HEK293 (cell line): ENCODE results near the gene TCIRG1.

Experiments used
- BCL11B ChIP-seq: fragments of 450-650 bp; formaldehyde crosslinking; IDR thresholded peaks from 2 replicates; pipeline ENCODE4 v1.5.1; 2016; ENCODE audit warnings: low read depth, missing biosample characterization, missing genetic modification characterization
- FEZF1 ChIP-seq: fragments of 450-650 bp; formaldehyde crosslinking; IDR thresholded peaks from 2 replicates; pipeline ENCODE4 v1.5.1; 2016; ENCODE audit warnings: missing biosample characterization, missing genetic modification characterization
- SCRT1 ChIP-seq: fragments of 450-650 bp; formaldehyde crosslinking; IDR thresholded peaks from 2 replicates; pipeline ENCODE4 v1.5.1; 2016; ENCODE audit warnings: missing biosample characterization, missing genetic modification characterization, borderline replicate concordance
- SETDB1 ChIP-seq: IDR thresholded peaks from one replicate; pipeline ENCODE4 v1.6.1; 2017; ENCODE audit warnings: mild to moderate bottlenecking, low read length, moderate library complexity, mixed read lengths; ENCODE audit not compliant: insufficient read length
- SP7 ChIP-seq: fragments of 450-650 bp; formaldehyde crosslinking; IDR thresholded peaks from 2 replicates; pipeline ENCODE4 v1.5.1; 2016; ENCODE audit warnings: missing biosample characterization, missing genetic modification characterization
- TRIM28 ChIP-seq: IDR thresholded peaks from 2 replicates; pipeline ENCODE4 v1.6.1; 2011; ENCODE audit warnings: low read length, control low read depth, borderline replicate concordance
- TSHZ1 ChIP-seq: fragments of 450-650 bp; formaldehyde crosslinking; IDR thresholded peaks from 2 replicates; pipeline ENCODE4 v1.5.1; 2016; ENCODE audit warnings: missing biosample characterization, missing genetic modification characterization, borderline replicate concordance
- YY1 ChIP-seq: fragments of 450-650 bp; formaldehyde crosslinking; IDR thresholded peaks from 2 replicates; pipeline ENCODE4 v1.5.1; 2018; ENCODE audit warnings: missing biosample characterization, missing genetic modification characterization
- ZBTB1 ChIP-seq: fragments of 450-650 bp; formaldehyde crosslinking; IDR thresholded peaks from 2 replicates; pipeline ENCODE4 v1.5.1; 2016; ENCODE audit warnings: missing biosample characterization, missing genetic modification characterization
- ZBTB11 ChIP-seq: fragments of 450-650 bp; formaldehyde crosslinking; conservative IDR thresholded peaks from 2 replicates; pipeline ENCODE4 v1.5.1; 2016; ENCODE audit warnings: low read depth, missing biosample characterization, missing genetic modification characterization
- ZFP37 ChIP-seq: fragments of 450-650 bp; formaldehyde crosslinking; IDR thresholded peaks from 2 replicates; pipeline ENCODE4 v1.5.1; 2016; ENCODE audit warnings: missing biosample characterization, missing genetic modification characterization
- ZNF146 ChIP-seq: fragments of 450-650 bp; formaldehyde crosslinking; IDR thresholded peaks from 2 replicates; pipeline ENCODE4 v1.5.1; 2016; ENCODE audit warnings: missing biosample characterization, missing genetic modification characterization
- ZNF26 ChIP-seq: fragments of 450-650 bp; formaldehyde crosslinking; IDR thresholded peaks from 2 replicates; pipeline ENCODE4 v1.5.1; 2016; ENCODE audit warnings: missing biosample characterization, missing genetic modification characterization
- ZNF311 ChIP-seq: fragments of 450-650 bp; formaldehyde crosslinking; IDR thresholded peaks from 2 replicates; pipeline ENCODE4 v1.5.1; 2017; ENCODE audit warnings: missing biosample characterization, missing genetic modification characterization, borderline replicate concordance
- ZNF354C ChIP-seq: fragments of 450-650 bp; formaldehyde crosslinking; IDR thresholded peaks from 2 replicates; pipeline ENCODE4 v1.5.1; 2016; ENCODE audit warnings: missing biosample characterization, missing genetic modification characterization, low read depth, borderline replicate concordance
- ZNF423 ChIP-seq: fragments of 450-650 bp; formaldehyde crosslinking; IDR thresholded peaks from 2 replicates; pipeline ENCODE4 v1.5.1; 2016; ENCODE audit warnings: missing biosample characterization, missing genetic modification characterization
- ZNF518A ChIP-seq: fragments of 450-650 bp; formaldehyde crosslinking; conservative IDR thresholded peaks from 2 replicates; pipeline ENCODE4 v1.5.1; 2016; ENCODE audit warnings: low read depth, missing biosample characterization, missing genetic modification characterization
- ZNF549 ChIP-seq: fragments of 450-650 bp; IDR thresholded peaks from 2 replicates; pipeline ENCODE4 v1.5.1; 2018; ENCODE audit warnings: missing biosample characterization, missing genetic modification characterization, mild to moderate bottlenecking, inconsistent platforms, moderate library complexity
- ZNF623 ChIP-seq: fragments of 450-650 bp; formaldehyde crosslinking; IDR thresholded peaks from 2 replicates; pipeline ENCODE4 v1.5.1; 2016; ENCODE audit warnings: missing biosample characterization, missing genetic modification characterization
- ZNF639 ChIP-seq: fragments of 450-650 bp; formaldehyde crosslinking; IDR thresholded peaks from 2 replicates; pipeline ENCODE4 v1.5.1; 2016; ENCODE audit warnings: missing biosample characterization, missing genetic modification characterization
- ZNF747 ChIP-seq: fragments of 450-650 bp; formaldehyde crosslinking; IDR thresholded peaks from 2 replicates; pipeline ENCODE4 v1.5.1; 2016; ENCODE audit warnings: missing biosample characterization, missing genetic modification characterization
- ZNF768 ChIP-seq: fragments of 450-650 bp; formaldehyde crosslinking; IDR thresholded peaks from 2 replicates; pipeline ENCODE4 v1.5.1; 2018; ENCODE audit warnings: missing biosample characterization, mild to moderate bottlenecking, missing genetic modification characterization
- ZNF776 ChIP-seq: fragments of 450-650 bp; formaldehyde crosslinking; IDR thresholded peaks from 2 replicates; pipeline ENCODE4 v1.5.0; 2017; ENCODE audit warnings: missing biosample characterization, missing genetic modification characterization, borderline replicate concordance
- ZNF785 ChIP-seq: fragments of 450-650 bp; formaldehyde crosslinking; IDR thresholded peaks from 2 replicates; pipeline ENCODE4 v1.5.1; 2016; ENCODE audit warnings: missing biosample characterization, missing genetic modification characterization
- ZNF791 ChIP-seq: fragments of 450-650 bp; formaldehyde crosslinking; IDR thresholded peaks from 2 replicates; pipeline ENCODE4 v1.5.1; 2016; ENCODE audit warnings: missing biosample characterization, missing genetic modification characterization

Gene TCIRG1

GRCh38 chr11:68003846-68004550 lies 34.8 kb upstream of the TCIRG1 start, which contains the start of gene UNC93B1 (continued):
- TF ChIP-seq ZNF518A: no peak
- no peak for TF ChIP-seq ZNF623 (tag by site-specific recombination)
- TF ChIP-seq TSHZ1: no peak
- no peak for TF ChIP-seq TRIM28
- TF ChIP-seq FEZF1 (tag by site-specific recombination): no peak
- TF ChIP-seq ZNF311: no peak
- TF ChIP-seq SP7 (tag by site-specific recombination): peak; percentile 56
- no peak for TF ChIP-seq ZNF26 (tag by site-specific recombination)
- TF ChIP-seq ZFP37: no peak
- TF ChIP-seq ZNF791 (tag by site-specific recombination): no peak
- no peak for TF ChIP-seq ZNF639 (tag by site-specific recombination)
- no peak for TF ChIP-seq ZNF146
- TF ChIP-seq BCL11B (tag by site-specific recombination): no peak
- no peak for TF ChIP-seq ZNF423 (tag by site-specific recombination)
- no peak for TF ChIP-seq ZNF785
- no peak for TF ChIP-seq ZNF768 (tag by site-specific recombination)
- TF ChIP-seq ZBTB1 (tag by site-specific recombination): no peak
- no peak for TF ChIP-seq ZNF549
- peak; percentile 38; the same call in 1 of the 2 replicates for TF ChIP-seq ZBTB11 (tag by site-specific recombination)
- TF ChIP-seq SETDB1: no peak
- no peak for TF ChIP-seq YY1
- TF ChIP-seq ZNF747 (tag by site-specific recombination): no peak
- no peak for TF ChIP-seq SCRT1 (tag by site-specific recombination)
- no peak for TF ChIP-seq ZNF776
- TF ChIP-seq ZNF354C (tag by site-specific recombination): no peak
